H1 (cell line): ENCODE measurements around the gene SCAND1. TPM values are rescaled to one million over a fixed set of nuclear protein-coding genes. Genes with fewer than 3 reads are reported as not detected.

Experiments used
- CTCF ChIA-PET: fragments of 300-600 bp; sonication (Branson Sonifier 250); formaldehyde crosslinking; loops from one replicate; lab custom pipeline; 2021; ENCODE audit not compliant: partially characterized antibody; lab: Charles Lee
- POLR2A ChIA-PET: fragments of 300-600 bp; sonication (Branson Sonifier 250); formaldehyde crosslinking; loops from one replicate; lab custom pipeline; 2021; ENCODE audit warnings: inconsistent platforms; ENCODE audit not compliant: partially characterized antibody; lab: Charles Lee
- DNase-seq, 2 experiments: peaks; one replicate each; pipeline versions ENCODE4 v3.0.0 to v3.0.0-alpha.2; 2010 to 2022; ENCODE audit warnings: low spot score in 2 of 2, low read depth in 1 of 2, mixed read lengths in 1 of 2
- FAIRE-seq: peaks from 2 replicates; lab custom pipeline; 2011; peaks lifted over from hg19 to GRCh38; lab: Jason Lieb, UNC
- H2AFZ ChIP-seq: 2 replicates; pipeline ENCODE4 v1.8.1; 2012; ENCODE audit warnings: low read length, inconsistent platforms
- H2AK5ac ChIP-seq: 2 replicates; pipeline ENCODE4 v1.6.1; 2013; ENCODE audit warnings: low read depth, low read length
- H2BK120ac ChIP-seq: replicated peaks from 2 replicates; pipeline ENCODE3; 2013; ENCODE audit warnings: low read depth, low read length, inconsistent platforms
- H2BK12ac ChIP-seq: 2 replicates; pipeline ENCODE4 v1.6.1; 2013; ENCODE audit warnings: low read depth, low read length
- H2BK15ac ChIP-seq: 2 replicates; pipeline ENCODE4 v1.6.1; 2013; ENCODE audit warnings: low read length
- H2BK20ac ChIP-seq: 2 replicates; pipeline ENCODE4 v1.6.1; 2013; ENCODE audit warnings: low read length
- H2BK5ac ChIP-seq: 2 replicates; pipeline ENCODE4 v1.6.1; 2013; ENCODE audit warnings: low read depth, low read length
- H3K14ac ChIP-seq: 2 replicates; pipeline ENCODE4 v1.6.1; 2013; ENCODE audit warnings: inconsistent platforms; ENCODE audit not compliant: insufficient read length
- H3K18ac ChIP-seq: 2 replicates; pipeline ENCODE4 v1.6.1; 2013; ENCODE audit warnings: low read length; ENCODE audit errors: extremely low read depth
- H3K23ac ChIP-seq: 2 replicates; pipeline ENCODE4 v1.6.1; 2013; ENCODE audit warnings: inconsistent platforms; ENCODE audit not compliant: insufficient read length
- H3K23me2 ChIP-seq: 2 replicates; pipeline ENCODE4 v1.6.1; 2013; ENCODE audit warnings: low read depth, low read length
- H3K27ac ChIP-seq: 2 replicates; pipeline ENCODE4 v1.6.1; 2011; ENCODE audit warnings: low read depth, low read length, inconsistent platforms
- H3K27me3 ChIP-seq, 4 experiments: replicated peaks in 1 of 4; 1 replicate in 1 of 4; 2 replicates in 3 of 4; pipeline versions ENCODE4 v1.6.1 to v1.8.1; 2011 to 2013; ENCODE audit warnings: low read length in 3 of 4, mild to moderate bottlenecking in 3 of 4, inconsistent platforms in 2 of 4, mixed read lengths in 2 of 4, moderate library complexity in 1 of 4; ENCODE audit not compliant: control insufficient read depth in 3 of 4, insufficient read depth in 3 of 4; ENCODE audit errors: extremely low read depth in 1 of 4
- H3K36me3 ChIP-seq, 4 experiments: 2 replicates each; pipeline versions ENCODE4 v1.6.1 to v1.8.1; 2011 to 2013; ENCODE audit warnings: mild to moderate bottlenecking in 4 of 4, low read length in 3 of 4, moderate library complexity in 2 of 4, control low read depth in 1 of 4, inconsistent platforms in 1 of 4; ENCODE audit not compliant: insufficient read depth in 4 of 4, control insufficient read depth in 2 of 4
- H3K4ac ChIP-seq: replicated peaks from 2 replicates; pipeline ENCODE3; 2013; ENCODE audit warnings: low read length, low read depth, mixed read lengths, inconsistent platforms; ENCODE audit not compliant: insufficient read length
- H3K4me1 ChIP-seq, 4 experiments: replicated peaks in 1 of 4; 1 replicate in 1 of 4; 2 replicates in 3 of 4; pipeline versions ENCODE4 v1.6.1 to v1.8.1; 2011 to 2013; ENCODE audit warnings: low read length in 3 of 4, inconsistent platforms in 2 of 4, mixed read lengths in 1 of 4; ENCODE audit not compliant: insufficient read depth in 4 of 4, control insufficient read depth in 3 of 4
- H3K4me2 ChIP-seq, 2 experiments: 2 replicates each; pipeline versions ENCODE4 v1.6.1 to v1.8.1; 2011 to 2013; ENCODE audit warnings: low read depth in 2 of 2, low read length in 2 of 2, control low read depth in 1 of 2, inconsistent platforms in 1 of 2, mild to moderate bottlenecking in 1 of 2; ENCODE audit not compliant: insufficient read depth in 1 of 2
- H3K4me3 ChIP-seq, 4 experiments: fragments of 200-600, 300-600 bp in 1 of 4; sonication (generic), shearing (Covaris generic), sonication (Bioruptor Twin) in 1 of 4; 2 replicates each; pipeline versions ENCODE4 v1.5.1 to v1.8.1; 2011 to 2016; ENCODE audit warnings: low read length in 4 of 4, low read depth in 3 of 4, control low read depth in 2 of 4, inconsistent platforms in 2 of 4, mild to moderate bottlenecking in 2 of 4, mixed read lengths in 1 of 4, moderate library complexity in 1 of 4; ENCODE audit not compliant: insufficient read depth in 2 of 4; ENCODE audit errors: extremely low read depth in 1 of 4
- H3K56ac ChIP-seq: replicated peaks from 2 replicates; pipeline ENCODE3; 2013; ENCODE audit warnings: low read depth, mild to moderate bottlenecking, mixed read lengths, low read length, inconsistent platforms; ENCODE audit not compliant: insufficient read length
- H3K79me1 ChIP-seq: 2 replicates; pipeline ENCODE4 v1.6.1; 2013; ENCODE audit warnings: low read depth, low read length, control low read depth
- H3K79me2 ChIP-seq, 2 experiments: 2 replicates each; pipeline versions ENCODE4 v1.6.1 to v1.8.1; 2012 to 2013; ENCODE audit warnings: low read length in 2 of 2, mild to moderate bottlenecking in 2 of 2, inconsistent platforms in 1 of 2; ENCODE audit not compliant: insufficient read depth in 2 of 2, control insufficient read depth in 1 of 2
- H3K9ac ChIP-seq, 4 experiments: replicated peaks in 1 of 4; 1 replicate in 1 of 4; 2 replicates in 3 of 4; pipeline versions ENCODE4 v1.6.1 to v1.8.1; 2011 to 2013; ENCODE audit warnings: low read depth in 3 of 4, low read length in 3 of 4, control low read depth in 2 of 4, mild to moderate bottlenecking in 2 of 4, moderate library complexity in 2 of 4, inconsistent platforms in 1 of 4; ENCODE audit errors: extremely low read depth in 1 of 4
- H3K9me3 ChIP-seq, 2 experiments: 2 replicates each; pipeline versions ENCODE4 v1.6.1 to v1.8.1; 2012 to 2013; ENCODE audit warnings: mild to moderate bottlenecking in 2 of 2, moderate library complexity in 2 of 2, control low read depth in 1 of 2, inconsistent platforms in 1 of 2, low read depth in 1 of 2, low read length in 1 of 2, mixed read lengths in 1 of 2; ENCODE audit not compliant: insufficient read depth in 2 of 2
- H4K20me1 ChIP-seq, 2 experiments: replicated peaks in 1 of 2; 2 replicates each; pipeline versions ENCODE3 to v1.8.1; 2011 to 2013; ENCODE audit warnings: inconsistent platforms in 2 of 2, low read length in 2 of 2, mild to moderate bottlenecking in 1 of 2; ENCODE audit not compliant: insufficient read depth in 2 of 2, control insufficient read depth in 1 of 2
- H4K5ac ChIP-seq: 2 replicates; pipeline ENCODE4 v1.6.1; 2013; ENCODE audit warnings: low read length, low read depth, mixed read lengths, inconsistent platforms; ENCODE audit not compliant: insufficient read length
- H4K8ac ChIP-seq: 2 replicates; pipeline ENCODE4 v1.8.0; 2013; ENCODE audit warnings: mild to moderate bottlenecking, moderate library complexity, low read length, inconsistent platforms; ENCODE audit not compliant: insufficient read depth; ENCODE audit errors: extremely low read depth
- H4K91ac ChIP-seq: replicated peaks from 2 replicates; pipeline ENCODE3; 2013; ENCODE audit warnings: low read length, mixed read lengths, inconsistent platforms; ENCODE audit not compliant: insufficient read length
- WGBS, 2 experiments: shearing (Covaris generic) in 1 of 2; methylation state at CpG; one replicate each; pipeline versions ENCODE4 v1.1.6 to v1.1.7; 2013 to 2015; ENCODE audit warnings: low lambda C conversion rate in 2 of 2, mixed read lengths in 2 of 2, inconsistent platforms in 1 of 2, low coverage in 1 of 2, missing lambda C conversion rate in 1 of 2; ENCODE audit not compliant: insufficient replicate concordance in 2 of 2, insufficient coverage in 1 of 2, insufficient read length in 1 of 2; ENCODE audit errors: extremely low coverage in 1 of 2, missing lambda C conversion rate in 1 of 2; 5-methylcytosine and 5-hydroxymethylcytosine counted together
- polyA plus RNA-seq, 7 experiments: library from polyadenylated mRNA; depleted of rRNA in 3 of 7; stranded (reverse) in 5 of 7; unstranded in 2 of 7; fragments of >200 nt in 5 of 7; fragments of 200-250 nt in 2 of 7; gene quantifications; 1 replicate in 5 of 7; 2 replicates in 1 of 7; 4 replicates in 1 of 7; pipeline versions ENCODE4 v1.2.1 to v1.2.3, GENCODE V29; 2011 to 2013; ENCODE audit warnings: missing spikeins in 2 of 7, mixed read lengths in 2 of 7
- total RNA-seq: library from RNA; stranded (reverse); fragmentation: NEBNext Ultra II Directional; extraction: Animal tissue kit (Norgen Biotek cat#: 25700); gene quantifications from 2 replicates; pipeline ENCODE4 v1.2.1, GENCODE V29; 2021

Gene SCAND1
- total and polyA plus RNA-seq, 2 of the 8 experiments (the other 6 are each of a cell fraction or from before 2014, with no cell fraction given), result 73.1 to 83.7 TPM

- FAIRE-seq (no peak), DNase-seq (no peak)
- H3K27ac ChIP-seq, result no peak overlapping the region
Observed at GRCh38 chr20:35917077-35917476, 37.2 kb downstream of the SCAND1 start.

More at GRCh38 chr20:35917077-35917476, 37.2 kb downstream of the SCAND1 start:
- no peak overlapping the region for H3K18ac ChIP-seq
- no peak overlapping the region for H3K4ac ChIP-seq
- no peak overlapping the region for H2AFZ ChIP-seq
- no peak overlapping the region for H3K4me3 ChIP-seq
- no peak overlapping the region for H4K5ac ChIP-seq
- no peak overlapping the region for H2AK5ac ChIP-seq
- no peak overlapping the region for H2BK20ac ChIP-seq
- H3K14ac ChIP-seq, result no peak overlapping the region
- H2BK120ac ChIP-seq, result no peak overlapping the region
- H4K8ac ChIP-seq, result no peak overlapping the region
- ChIA-PET POLR2A (interaction anchor here (0.6 to 1.2 kb wide), 3 partner anchors 16 to 37 kb away, joined by 3 read pairs; partner anchors contain the start of gene SCAND1), CTCF (interaction anchor here (0.6 kb wide), 1 partner anchor 309 kb away, joined by 3 read pairs; no protein-coding TSS in a partner anchor)
- H2BK12ac ChIP-seq, result no peak overlapping the region
- H3K79me2 ChIP-seq, result no peaks in the 10 kb centered on the region
- no peak overlapping the region for H2BK5ac ChIP-seq
- H4K91ac ChIP-seq, result no peak overlapping the region
- peaks cover 7 to 65% (median 38%) of the 10 kb centered on the region in 4 experiments; a peak in 7 of 8 replicates for H3K36me3 ChIP-seq
- H4K20me1 ChIP-seq, result peaks cover 0 to 3% of the 10 kb centered on the region in 2 experiments
- no peaks in the 10 kb centered on the region for H3K27me3 ChIP-seq
- 81% methylated on average over 3 of the region's 3 CpGs; no CpG with 5 or more reads in 1 of the 2 experiments for WGBS, 2 experiments
- no peak overlapping the region for H2BK15ac ChIP-seq
- H3K4me1 ChIP-seq, result no peaks in the 10 kb centered on the region
- no peak overlapping the region for H3K9ac ChIP-seq
- no peaks in the 10 kb centered on the region for H3K23me2 ChIP-seq
- no peaks in the 10 kb centered on the region for H3K9me3 ChIP-seq
- H3K79me1 ChIP-seq, result no peaks in the 10 kb centered on the region
- H3K56ac ChIP-seq, result no peak overlapping the region
- H3K4me2 ChIP-seq, result no peak overlapping the region
- H3K23ac ChIP-seq, result no peak overlapping the region
